ENCODE results near the gene ARPC1B.
"Not testable (repeated sequence)": the region's sequence is repeated elsewhere in the genome, so short reads cannot be mapped to it uniquely, and the experiment has no call there.

ARPC1B gene

GRCh38 chr7:99374111-99375064, at the start of gene ARPC1B:
ARPC1B (plus strand) TSS chr7:99374730; CDS start chr7:99385715, 10,985 bp downstream.
- DNase-seq (ENCODE audit: low read depth in 2 of 2) = peak; percentile 56 to 75

GRCh38 chr7:99325001-99325493, 49.5 kb upstream of the ARPC1B start:
- DNase-seq (ENCODE audit: low read depth in 2 of 2) = no peak

GRCh38 chr7:99325592-99326407, 48.7 kb upstream of the ARPC1B start, which contains the start of gene ARPC1A:
ARPC1A (plus strand) TSS chr7:99325898; CDS start chr7:99333354, 7,456 bp downstream.
- peak; percentile 85 to 86 for DNase-seq (ENCODE audit: low read depth in 2 of 2)

GRCh38 chr7:99326408-99326782, 48.1 kb upstream of the ARPC1B start:
- no peak for DNase-seq (ENCODE audit: low read depth in 2 of 2)

- DNase-seq (ENCODE audit: low read depth in 2 of 2) = not testable (repeated sequence)
Measured at GRCh38 chr7:99330314-99330961, 44.1 kb upstream of the ARPC1B start.

- no peak for DNase-seq (ENCODE audit: low read depth in 2 of 2)
Measured at GRCh38 chr7:99331002-99331401, 43.5 kb upstream of the ARPC1B start.

- no peak for DNase-seq (ENCODE audit: low read depth in 2 of 2)
Measured at GRCh38 chr7:99339595-99339994, 34.9 kb upstream of the ARPC1B start.

GRCh38 chr7:99340659-99341058, 33.9 kb upstream of the ARPC1B start:
- no peak for DNase-seq (ENCODE audit: low read depth in 2 of 2)

- DNase-seq (ENCODE audit: low read depth in 2 of 2) = no peak
Measured at GRCh38 chr7:99344061-99344647, 30.4 kb upstream of the ARPC1B start.

GRCh38 chr7:99350641-99351040, 23.9 kb upstream of the ARPC1B start:
- not testable (repeated sequence) for DNase-seq (ENCODE audit: low read depth in 2 of 2)

GRCh38 chr7:99352247-99352646, 22.3 kb upstream of the ARPC1B start:
- DNase-seq (ENCODE audit: low read depth in 2 of 2) = no peak

- DNase-seq (ENCODE audit: low read depth in 2 of 2) = no peak
Measured at GRCh38 chr7:99355098-99355497, 19.4 kb upstream of the ARPC1B start.

GRCh38 chr7:99357701-99358490, 16.6 kb upstream of the ARPC1B start:
- DNase-seq (ENCODE audit: low read depth in 2 of 2) = no peak

GRCh38 chr7:99358521-99358920, 16.0 kb upstream of the ARPC1B start:
- not testable (repeated sequence) for DNase-seq (ENCODE audit: low read depth in 2 of 2)

GRCh38 chr7:99359465-99360154, 14.9 kb upstream of the ARPC1B start:
- no peak for DNase-seq (ENCODE audit: low read depth in 2 of 2)

GRCh38 chr7:99362801-99363200, 11.7 kb upstream of the ARPC1B start:
- DNase-seq (ENCODE audit: low read depth in 2 of 2) = no peak

- no peak for DNase-seq (ENCODE audit: low read depth in 2 of 2)
Measured at GRCh38 chr7:99363286-99363685, 11.2 kb upstream of the ARPC1B start.

GRCh38 chr7:99365318-99366141, 9.0 kb upstream of the ARPC1B start:
- DNase-seq (ENCODE audit: low read depth in 2 of 2) = peak; percentile 43 to 53

GRCh38 chr7:99366646-99367045, 7.9 kb upstream of the ARPC1B start:
- no peak for DNase-seq (ENCODE audit: low read depth in 2 of 2)
